B cell (primary cell): Measurements from ENCODE around the gene PDE6A. TPM values are rescaled to one million over a fixed set of nuclear protein-coding genes. Genes with fewer than 3 reads are reported as not detected.

ENCODE experiments used
- ATAC-seq: fragments of 200-7000 bp; cut with Tn5 transposase; one replicate; pipeline ENCODE4 v1.10.0; 2021; ENCODE audit warnings: low read depth, mild to moderate bottlenecking, moderate number of reproducible peaks, moderate library complexity
- CTCF ChIA-PET: fragments of 350-600 bp; sonication (Branson Sonifier 250); formaldehyde crosslinking; loops from one replicate; lab custom pipeline; 2021; ENCODE audit warnings: antibody characterized with exemption, inconsistent platforms; lab: Charles Lee
- POLR2A ChIA-PET: fragments of 350-600 bp; sonication (Branson Sonifier 250); formaldehyde crosslinking; loops from one replicate; lab custom pipeline; 2021; ENCODE audit warnings: antibody characterized with exemption; lab: Charles Lee
- DNase-seq: peaks from one replicate; pipeline ENCODE4 v3.0.0; 2013
- H2AFZ ChIP-seq: 2 replicates; pipeline ENCODE4 v1.6.1; 2012; ENCODE audit warnings: mild to moderate bottlenecking, low read depth, low read length; ENCODE audit not compliant: insufficient read depth, poor library complexity, severe bottlenecking
- H3K27ac ChIP-seq, 2 donors: 1 replicate in 1 of 2; 2 replicates in 1 of 2; pipeline ENCODE4 v1.5.1; 2012 to 2013; ENCODE audit warnings: low read length in 2 of 2, mild to moderate bottlenecking in 2 of 2, moderate library complexity in 1 of 2
- H3K27me3 ChIP-seq, 4 experiments: fragments of 200-600 bp in 1 of 4; sonication (generic) in 1 of 4; replicated peaks in 1 of 4; 1 replicate in 2 of 4; 2 replicates in 2 of 4; pipeline versions ENCODE4 v1.6.1 to v1.7.0; 2013 to 2016; ENCODE audit warnings: low read length in 3 of 4, mild to moderate bottlenecking in 2 of 4, mixed read lengths in 1 of 4, moderate library complexity in 1 of 4; ENCODE audit not compliant: insufficient read depth in 4 of 4, control insufficient read depth in 3 of 4; ENCODE audit errors: control extremely low read depth in 1 of 4
- H3K36me3 ChIP-seq, 2 experiments: replicated peaks in 1 of 2; 1 replicate in 1 of 2; 2 replicates in 1 of 2; pipeline versions ENCODE4 v1.6.1 to v1.7.1; 2013; ENCODE audit warnings: low read length in 1 of 2; ENCODE audit not compliant: insufficient read depth in 2 of 2, control insufficient read depth in 1 of 2; ENCODE audit errors: control extremely low read depth in 1 of 2, extremely low read depth in 1 of 2
- H3K4me1 ChIP-seq, 2 donors: fragments of 200-600 bp in 1 of 2; sonication (generic) in 1 of 2; 1 replicate in 1 of 2; 2 replicates in 1 of 2; pipeline versions ENCODE4 v1.5.1 to v1.6.1; 2013 to 2017; ENCODE audit warnings: low read length in 2 of 2; ENCODE audit not compliant: control insufficient read depth in 2 of 2, insufficient read depth in 2 of 2
- H3K4me2 ChIP-seq: replicated peaks from 2 replicates; pipeline ENCODE3; 2012; ENCODE audit warnings: mild to moderate bottlenecking, low read depth, low read length; ENCODE audit not compliant: poor library complexity, severe bottlenecking
- H3K4me3 ChIP-seq, 5 experiments: fragments of 200-600 bp in 1 of 5; sonication (generic) in 1 of 5; 1 replicate in 3 of 5; 2 replicates in 2 of 5; pipeline versions ENCODE4 v1.5.1 to v1.7.0; 2011 to 2016; ENCODE audit warnings: low read length in 4 of 5, mild to moderate bottlenecking in 4 of 5, low read depth in 2 of 5, control low read depth in 1 of 5, moderate library complexity in 1 of 5; ENCODE audit not compliant: insufficient read depth in 1 of 5; ENCODE audit errors: control extremely low read depth in 1 of 5, extremely low read depth in 1 of 5
- H3K79me2 ChIP-seq: fragments of 200-600 bp; sonication (generic); one replicate; pipeline ENCODE4 v1.6.0; 2016; ENCODE audit warnings: low read length; ENCODE audit not compliant: control insufficient read depth, insufficient read depth
- H3K9ac ChIP-seq: fragments of 200-600 bp; sonication (generic); 2 replicates; pipeline ENCODE4 v1.6.1; 2017; ENCODE audit warnings: mild to moderate bottlenecking, low read length, moderate library complexity
- H3K9me3 ChIP-seq, 3 donors: one replicate each; pipeline versions ENCODE4 v1.6.1 to v1.7.1; 2013; ENCODE audit warnings: low read length in 2 of 3; ENCODE audit not compliant: control insufficient read depth in 2 of 3, insufficient read depth in 1 of 3; ENCODE audit errors: control extremely low read depth in 1 of 3
- H4K20me1 ChIP-seq: 2 replicates; pipeline ENCODE4 v1.6.0; 2012; ENCODE audit warnings: mild to moderate bottlenecking, low read length; ENCODE audit not compliant: insufficient read depth, control insufficient read depth, poor library complexity, severe bottlenecking
- H3K27ac Mint-ChIP-seq: one replicate; pipeline ENCODE4 v1.8.0; 2021; ENCODE audit warnings: mixed read lengths
- H3K27me3 Mint-ChIP-seq: one replicate; pipeline ENCODE4 v1.8.0; 2021; ENCODE audit warnings: mixed read lengths
- H3K4me1 Mint-ChIP-seq: one replicate; pipeline ENCODE4 v1.8.0; 2021; ENCODE audit warnings: mixed read lengths
- H3K4me3 Mint-ChIP-seq: one replicate; pipeline ENCODE4 v1.8.0; 2021; ENCODE audit warnings: mixed read lengths
- H3K9me3 Mint-ChIP-seq: one replicate; pipeline ENCODE4 v1.8.0; 2022; ENCODE audit warnings: mixed read lengths; ENCODE audit not compliant: insufficient read depth
- CTCF ChIP-seq: fragments of 200-600 bp; IDR thresholded peaks from one replicate; pipeline ENCODE4 v1.8.0; 2022; ENCODE audit warnings: antibody characterized with exemption, mild to moderate bottlenecking
- EZH2 ChIP-seq: IDR thresholded peaks from 2 replicates; pipeline ENCODE4 v1.6.1; 2012; ENCODE audit warnings: borderline replicate concordance, low read depth, mild to moderate bottlenecking, moderate library complexity, low read length; ENCODE audit not compliant: insufficient read depth, poor library complexity, severe bottlenecking
- WGBS: methylation state at CpG from one replicate; pipeline ENCODE4 v1.1.5; 2013; ENCODE audit warnings: missing lambda C conversion rate; ENCODE audit not compliant: insufficient coverage; 5-methylcytosine and 5-hydroxymethylcytosine counted together
- intact Hi-C: fragments of 100-400 bp; cut with micrococcal nuclease; formaldehyde crosslinking; loops from one replicate; pipeline ENCODE4 v1.10.0; 2022
- polyA plus RNA-seq: library from polyadenylated mRNA; depleted of rRNA; stranded (reverse); fragments of >200 nt; gene quantifications from 2 replicates; pipeline ENCODE4 v1.2.3, GENCODE V29; 2012
- total RNA-seq, 2 donors: library from RNA; stranded (reverse); fragments of 120-200 nt in 1 of 2; gene quantifications; 1 replicate in 1 of 2; 2 replicates in 1 of 2; pipeline versions ENCODE4 v1.2.3 to v1.2.4, GENCODE V29; 2013 to 2022

Gene PDE6A
- total and polyA plus RNA-seq, 2 donors (not counting 1 experiment from before 2014, with no cell fraction given) = not detected

- no peaks in the 10 kb centered on the region for H3K36me3 ChIP-seq
- H3K4me2 ChIP-seq = no peak overlapping the region
- no peak overlapping the region for H2AFZ ChIP-seq
- Mint-ChIP-seq H3K27me3 (peaks cover 19% of the 10 kb centered on the region), H3K27ac (no peak overlapping the region), H3K4me1 (peaks cover 4% of the 10 kb centered on the region), H3K9me3 (no peaks in the 10 kb centered on the region), H3K4me3 (no peak overlapping the region)
- ChIA-PET CTCF (no interaction called here), POLR2A (no interaction called here)
- no peak overlapping the region for H3K4me3 ChIP-seq
- no peak overlapping the region for H3K9ac ChIP-seq
- no peaks in the 10 kb centered on the region for H4K20me1 ChIP-seq
- H3K79me2 ChIP-seq = no peaks in the 10 kb centered on the region
- intact Hi-C loops = no loop called here
- no peak for DNase-seq
- no peak for TF ChIP-seq EZH2
- no peak for TF ChIP-seq CTCF
- no peak overlapping the region for H3K27ac ChIP-seq
- H3K4me1 ChIP-seq = no peaks in the 10 kb centered on the region
- H3K9me3 ChIP-seq = no peaks in the 10 kb centered on the region
- peaks cover 0 to 3% (median 0%) of the 10 kb centered on the region in 4 experiments for H3K27me3 ChIP-seq
- ATAC-seq = no peak
- 93% methylated on average over 5 of the region's 7 CpGs for WGBS
These were observed 29.0 kb downstream of the PDE6A start for GRCh38 chr5:149915392-149916260.
